ENCODE results near the gene CD83. TPM values are rescaled to one million over a fixed set of nuclear protein-coding genes. Genes with fewer than 3 reads are reported as not detected.

Gene CD83
- polyA plus RNA-seq, 1 donor (not counting 4 experiments of a cell fraction or from before 2014, with no cell fraction given) = 3.4 TPM

DNA sequence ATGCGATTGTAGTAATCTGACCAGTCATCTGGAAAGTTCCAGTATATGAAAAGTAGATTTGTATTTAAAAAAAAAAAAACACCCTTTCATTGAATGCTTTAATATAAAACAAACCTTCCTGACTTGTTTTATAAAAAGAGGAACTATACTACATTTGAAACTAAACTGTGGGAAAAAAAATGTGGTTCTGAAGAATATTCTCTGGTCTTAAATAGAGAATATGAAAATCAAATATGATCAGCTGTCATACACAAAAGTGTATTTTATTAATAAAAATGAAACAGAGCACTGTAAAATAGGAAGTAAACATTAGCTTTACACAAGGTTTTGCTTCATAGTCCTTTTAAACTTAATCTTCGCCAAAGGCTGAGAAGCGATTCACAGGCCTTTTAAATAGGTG is 25.3 kb upstream of the CD83 start:
- Histone ChIP-seq H3K9me3 (ENCODE audit: control insufficient read depth, low read depth, low read length) (no peaks in the 10 kb centered on the region), H3K27ac (ENCODE audit: control insufficient read depth, insufficient read depth, low read length) (no peak overlapping the region), H3K9ac (ENCODE audit: control insufficient read depth, extremely low read depth, insufficient read depth, low read length) (no peak overlapping the region), H3K4me1 (ENCODE audit: control insufficient read depth, extremely low read depth, insufficient read depth, low read length) (peaks cover 17% of the 10 kb centered on the region), H4K20me1 (ENCODE audit: control insufficient read depth, extremely low read depth, insufficient read depth, low read length) (no peaks in the 10 kb centered on the region), H3K9me1 (ENCODE audit: control insufficient read depth, extremely low read depth, insufficient read depth, low read length) (no peaks in the 10 kb centered on the region), H3K4me2 (ENCODE audit: control insufficient read depth, extremely low read depth, insufficient read depth, low read depth, low read length) (no peak overlapping the region), H3K4me3 (ENCODE audit: control insufficient read depth in 2 of 3, extremely low read depth in 1 of 3, insufficient read depth in 2 of 3, low read depth in 1 of 3, low read length in 3 of 3) (no peak overlapping the region), H2AFZ (ENCODE audit: control insufficient read depth, low read length) (no peak overlapping the region), H3K79me2 (ENCODE audit: control insufficient read depth, insufficient read depth, low read length) (no peaks in the 10 kb centered on the region), H3K36me3 (ENCODE audit: control insufficient read depth in 2 of 2, extremely low read depth in 1 of 2, insufficient read depth in 2 of 2, low read length in 2 of 2) (no peaks in the 10 kb centered on the region), H3K27me3 (ENCODE audit: control insufficient read depth, extremely low read depth, insufficient read depth, low read length) (no peaks in the 10 kb centered on the region)
- dilution Hi-C loops (cut with MboI; ENCODE audit: extremely low pct_ligation_motif_present, low sequenced_read_pairs) = no loop called here
- FAIRE-seq (no peak), DNase-seq (ENCODE audit: low read depth, low spot score) (no peak)
- TF ChIP-seq, protein P1, sequence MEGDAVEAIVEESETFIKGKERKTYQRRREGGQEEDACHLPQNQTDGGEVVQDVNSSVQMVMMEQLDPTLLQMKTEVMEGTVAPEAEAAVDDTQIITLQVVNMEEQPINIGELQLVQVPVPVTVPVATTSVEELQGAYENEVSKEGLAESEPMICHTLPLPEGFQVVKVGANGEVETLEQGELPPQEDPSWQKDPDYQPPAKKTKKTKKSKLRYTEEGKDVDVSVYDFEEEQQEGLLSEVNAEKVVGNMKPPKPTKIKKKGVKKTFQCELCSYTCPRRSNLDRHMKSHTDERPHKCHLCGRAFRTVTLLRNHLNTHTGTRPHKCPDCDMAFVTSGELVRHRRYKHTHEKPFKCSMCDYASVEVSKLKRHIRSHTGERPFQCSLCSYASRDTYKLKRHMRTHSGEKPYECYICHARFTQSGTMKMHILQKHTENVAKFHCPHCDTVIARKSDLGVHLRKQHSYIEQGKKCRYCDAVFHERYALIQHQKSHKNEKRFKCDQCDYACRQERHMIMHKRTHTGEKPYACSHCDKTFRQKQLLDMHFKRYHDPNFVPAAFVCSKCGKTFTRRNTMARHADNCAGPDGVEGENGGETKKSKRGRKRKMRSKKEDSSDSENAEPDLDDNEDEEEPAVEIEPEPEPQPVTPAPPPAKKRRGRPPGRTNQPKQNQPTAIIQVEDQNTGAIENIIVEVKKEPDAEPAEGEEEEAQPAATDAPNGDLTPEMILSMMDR (optimal IDR thresholded peaks at IDR 0.05 in 1 of 3, IDR thresholded peaks at IDR 0.05 in 1 of 3, conservative IDR thresholded peaks at IDR 0.05 in 1 of 3; ENCODE audit: extremely low read depth in 1 of 3, insufficient read depth in 2 of 3, low read length in 3 of 3) = no peak
- no peak for TF ChIP-seq EZH2 (IDR thresholded peaks at IDR 0.05; ENCODE audit: low read length)

DNA sequence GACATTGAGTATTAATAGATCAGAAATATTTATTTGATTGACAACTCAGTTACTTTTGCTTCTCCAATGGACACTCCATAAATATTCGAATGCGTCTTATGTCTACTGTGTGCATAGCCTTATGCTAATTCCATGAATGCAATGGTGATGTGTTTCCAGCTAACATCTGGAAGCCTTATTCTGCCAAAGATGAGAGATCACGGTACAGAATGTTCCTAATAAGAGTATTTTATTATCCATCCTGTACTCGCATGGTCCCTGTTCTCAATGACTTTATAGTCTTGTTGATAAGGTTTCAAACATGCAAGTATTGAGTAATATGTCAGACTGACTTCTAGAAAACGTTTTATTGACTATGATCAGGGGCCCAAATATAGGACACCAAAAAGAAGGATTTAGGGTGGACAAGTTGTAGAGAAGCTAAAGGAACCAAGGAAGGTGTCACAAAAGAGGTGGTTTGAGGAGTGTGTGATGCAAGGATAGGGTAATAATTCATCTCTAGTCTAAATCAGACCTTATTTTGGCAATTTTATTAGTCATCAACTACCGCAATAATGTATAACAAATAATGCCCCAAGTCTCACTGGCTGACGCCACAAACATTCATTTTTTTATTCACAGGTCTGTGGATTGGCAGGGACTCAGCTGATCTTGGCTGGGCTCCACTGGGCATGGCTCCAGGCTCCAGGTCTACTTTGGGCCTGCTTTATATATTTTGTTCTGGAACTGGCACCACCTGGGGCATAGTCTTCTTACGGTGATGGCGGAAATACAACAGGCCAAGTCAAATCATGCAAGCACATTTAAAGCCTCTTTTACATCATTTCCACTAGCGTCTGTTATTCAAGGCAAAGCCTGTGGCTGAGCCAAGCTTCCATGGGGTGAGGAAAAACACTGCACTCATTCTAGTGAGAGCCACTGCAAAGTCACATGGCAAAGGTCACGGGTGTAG is 24.5 kb upstream of the CD83 start:
- FAIRE-seq (peak; percentile 9), DNase-seq (ENCODE audit: low read depth, low spot score) (no peak)
- no peak overlapping the region for H3K4me3 ChIP-seq (ENCODE audit: control insufficient read depth in 2 of 3, extremely low read depth in 1 of 3, insufficient read depth in 2 of 3, low read depth in 1 of 3, low read length in 3 of 3)
- H3K79me2 ChIP-seq (ENCODE audit: control insufficient read depth, insufficient read depth, low read length) = no peaks in the 10 kb centered on the region
- H3K36me3 ChIP-seq (ENCODE audit: control insufficient read depth in 2 of 2, extremely low read depth in 1 of 2, insufficient read depth in 2 of 2, low read length in 2 of 2) = no peaks in the 10 kb centered on the region
- H3K9me1 ChIP-seq (ENCODE audit: control insufficient read depth, extremely low read depth, insufficient read depth, low read length) = no peaks in the 10 kb centered on the region
- dilution Hi-C loops (cut with MboI; ENCODE audit: extremely low pct_ligation_motif_present, low sequenced_read_pairs) = no loop called here
- H2AFZ ChIP-seq (ENCODE audit: control insufficient read depth, low read length) = no peak overlapping the region
- no peaks in the 10 kb centered on the region for H3K27me3 ChIP-seq (ENCODE audit: control insufficient read depth, extremely low read depth, insufficient read depth, low read length)
- H3K4me1 ChIP-seq (ENCODE audit: control insufficient read depth, extremely low read depth, insufficient read depth, low read length) = peaks cover 17% of the 10 kb centered on the region
- TF ChIP-seq EZH2 (IDR thresholded peaks at IDR 0.05; ENCODE audit: low read length) = no peak
- TF ChIP-seq, protein P1 (optimal IDR thresholded peaks at IDR 0.05 in 1 of 3, IDR thresholded peaks at IDR 0.05 in 1 of 3, conservative IDR thresholded peaks at IDR 0.05 in 1 of 3; ENCODE audit: extremely low read depth in 1 of 3, insufficient read depth in 2 of 3, low read length in 3 of 3) = no peak
- H3K4me2 ChIP-seq (ENCODE audit: control insufficient read depth, extremely low read depth, insufficient read depth, low read depth, low read length) = no peak overlapping the region
- H3K9ac ChIP-seq (ENCODE audit: control insufficient read depth, extremely low read depth, insufficient read depth, low read length) = no peak overlapping the region
- H3K9me3 ChIP-seq (ENCODE audit: control insufficient read depth, low read depth, low read length) = no peaks in the 10 kb centered on the region
- no peak overlapping the region for H3K27ac ChIP-seq (ENCODE audit: control insufficient read depth, insufficient read depth, low read length)
- no peaks in the 10 kb centered on the region for H4K20me1 ChIP-seq (ENCODE audit: control insufficient read depth, extremely low read depth, insufficient read depth, low read length)

Measured in keratinocyte (primary cell).